A549 treated with CpdA at 1 μM for 4 hours (cell line): Measurements from ENCODE around the gene SLC7A4. TPM values are rescaled to one million over a fixed set of nuclear protein-coding genes. Genes with fewer than 3 reads are reported as not detected.

Source experiments
- total RNA-seq: library from RNA; stranded (reverse); fragments of 200-300 nt; extraction: Qiagen RNA extraction; gene quantifications from 5 replicates; pipeline ENCODE4 v1.2.3, GENCODE V29; 2022; ENCODE audit warnings: low read depth

Gene SLC7A4, protein sequence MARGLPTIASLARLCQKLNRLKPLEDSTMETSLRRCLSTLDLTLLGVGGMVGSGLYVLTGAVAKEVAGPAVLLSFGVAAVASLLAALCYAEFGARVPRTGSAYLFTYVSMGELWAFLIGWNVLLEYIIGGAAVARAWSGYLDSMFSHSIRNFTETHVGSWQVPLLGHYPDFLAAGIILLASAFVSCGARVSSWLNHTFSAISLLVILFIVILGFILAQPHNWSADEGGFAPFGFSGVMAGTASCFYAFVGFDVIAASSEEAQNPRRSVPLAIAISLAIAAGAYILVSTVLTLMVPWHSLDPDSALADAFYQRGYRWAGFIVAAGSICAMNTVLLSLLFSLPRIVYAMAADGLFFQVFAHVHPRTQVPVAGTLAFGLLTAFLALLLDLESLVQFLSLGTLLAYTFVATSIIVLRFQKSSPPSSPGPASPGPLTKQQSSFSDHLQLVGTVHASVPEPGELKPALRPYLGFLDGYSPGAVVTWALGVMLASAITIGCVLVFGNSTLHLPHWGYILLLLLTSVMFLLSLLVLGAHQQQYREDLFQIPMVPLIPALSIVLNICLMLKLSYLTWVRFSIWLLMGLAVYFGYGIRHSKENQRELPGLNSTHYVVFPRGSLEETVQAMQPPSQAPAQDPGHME
- total RNA-seq, result not detected in 5 replicates

GRCh38 chr22:21032037-21032867 is at the start of gene SLC7A4:
Gene SLC7A4, minus strand, starts transcription at chr22:21032561. Its CDS starts 749 bp downstream, at chr22:21031812.

DNA sequence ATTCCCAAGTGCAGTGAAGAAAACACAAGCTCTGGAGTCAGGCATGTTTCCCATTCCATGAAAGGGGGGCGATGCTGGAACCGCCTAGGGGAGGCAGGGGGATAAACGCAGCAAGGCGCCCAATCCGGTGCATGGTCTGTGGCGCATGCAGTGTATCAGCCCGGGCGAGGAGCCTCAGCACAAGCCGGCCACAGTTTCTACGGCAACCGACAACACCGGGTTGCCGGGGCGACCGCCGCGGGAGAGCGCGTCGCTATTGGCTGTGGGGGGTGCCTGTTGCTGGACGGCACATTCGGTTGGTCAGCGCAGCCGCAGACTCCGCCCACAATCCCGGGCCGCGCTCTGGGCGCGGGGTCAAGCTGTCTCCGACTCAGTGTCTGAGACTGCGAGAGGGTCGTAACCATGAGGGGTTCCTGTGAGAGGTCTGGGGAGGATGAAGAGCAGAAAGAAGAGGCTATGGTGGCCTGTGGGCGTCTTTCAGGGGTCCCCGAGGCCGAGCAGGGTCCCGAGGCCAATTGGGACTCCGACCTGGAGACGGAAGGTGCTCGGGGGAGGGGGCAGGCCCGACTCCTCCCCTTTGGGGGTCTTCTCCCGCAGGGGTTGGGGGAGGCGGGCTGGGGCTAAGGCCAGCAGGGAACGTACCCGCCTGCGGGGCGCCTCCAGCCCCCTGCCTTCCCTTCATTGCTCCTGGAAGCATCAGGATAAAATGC is 13.4 kb upstream of the SLC7A4 start, which contains the start of gene LRRC74B:
Gene LRRC74B, plus strand, starts transcription at position 362 of the 710 bp plus-strand sequence. Its CDS starts 41 bp downstream, at position 403.

DNA sequence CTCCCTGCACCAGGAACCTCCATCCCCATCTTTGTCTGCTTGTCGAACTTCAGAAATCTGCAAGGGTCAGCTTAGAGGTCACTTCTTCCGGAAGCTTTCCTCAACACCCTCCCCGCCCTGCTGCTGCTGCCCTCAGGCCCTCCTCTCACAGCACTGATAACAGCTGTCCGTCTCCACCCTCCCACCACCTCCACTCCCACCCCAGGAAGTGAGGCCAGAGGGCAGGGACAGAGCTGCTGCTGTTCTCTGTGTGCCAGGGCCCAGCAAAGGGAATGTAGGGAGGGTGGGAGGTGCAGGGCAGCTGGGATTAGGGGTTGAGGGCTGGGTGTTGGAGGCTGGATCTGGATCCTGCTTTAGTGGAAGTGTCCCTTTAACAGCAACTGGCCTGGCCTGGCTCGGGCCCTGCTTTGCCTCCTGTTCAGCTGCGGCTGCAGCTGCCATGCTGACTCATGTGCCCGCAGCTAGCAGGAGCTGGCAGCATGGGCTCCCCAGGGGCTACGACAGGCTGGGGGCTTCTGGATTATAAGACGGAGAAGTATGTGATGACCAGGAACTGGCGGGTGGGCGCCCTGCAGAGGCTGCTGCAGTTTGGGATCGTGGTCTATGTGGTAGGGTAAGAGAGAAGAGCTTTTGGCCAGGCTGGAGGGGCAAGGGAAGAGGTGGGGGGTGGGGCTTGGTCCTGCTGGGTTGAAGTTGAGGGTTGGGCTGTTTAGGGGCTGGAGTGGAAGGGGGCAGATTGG is 17.5 kb downstream of the SLC7A4 start, which contains the start of gene P2RX6:
Gene P2RX6, plus strand, starts transcription at position 440 of the 740 bp plus-strand sequence. Its CDS starts 10 bp downstream, at position 450.

DNA sequence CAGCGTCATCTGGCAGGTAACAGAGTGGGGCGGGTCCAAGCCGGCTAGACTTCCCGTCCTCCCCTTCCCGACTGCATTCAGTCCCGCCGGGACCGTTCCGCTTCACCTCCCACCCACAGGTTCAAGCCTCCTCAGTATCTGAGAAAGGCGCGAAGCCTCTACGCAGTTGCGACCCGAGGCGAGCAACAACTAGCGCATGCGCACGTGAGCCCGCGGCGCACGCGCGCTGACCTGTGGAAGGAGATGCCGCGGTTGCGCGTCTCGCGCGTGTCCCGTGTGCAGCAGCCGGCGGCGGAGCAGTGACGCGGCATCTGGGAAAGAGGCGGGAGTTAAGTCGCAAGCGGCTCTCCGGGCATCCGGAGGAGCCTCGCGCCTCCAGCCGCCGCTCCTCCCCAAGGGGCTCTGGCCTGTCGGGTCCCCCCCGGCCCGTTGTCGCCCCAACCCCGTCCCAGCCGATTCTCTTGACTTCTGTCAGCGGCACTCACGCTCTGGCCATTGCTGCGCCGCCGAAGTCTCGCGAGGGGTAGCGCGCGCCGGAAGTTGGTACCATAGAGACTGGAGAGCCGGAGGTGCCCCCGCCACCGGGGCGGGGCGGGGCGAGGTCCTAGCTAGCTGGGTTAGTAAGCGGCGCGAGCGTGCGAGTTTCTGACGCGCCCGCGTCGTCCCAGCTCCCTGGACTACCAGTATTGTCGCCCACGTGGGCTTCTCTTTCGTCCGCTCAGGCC is 30.6 kb downstream of the SLC7A4 start, which contains the start of gene THAP7:
Gene THAP7, minus strand, starts transcription at position 518 of the 725 bp plus-strand sequence. Its CDS starts 207 bp downstream, at position 311.

DNA sequence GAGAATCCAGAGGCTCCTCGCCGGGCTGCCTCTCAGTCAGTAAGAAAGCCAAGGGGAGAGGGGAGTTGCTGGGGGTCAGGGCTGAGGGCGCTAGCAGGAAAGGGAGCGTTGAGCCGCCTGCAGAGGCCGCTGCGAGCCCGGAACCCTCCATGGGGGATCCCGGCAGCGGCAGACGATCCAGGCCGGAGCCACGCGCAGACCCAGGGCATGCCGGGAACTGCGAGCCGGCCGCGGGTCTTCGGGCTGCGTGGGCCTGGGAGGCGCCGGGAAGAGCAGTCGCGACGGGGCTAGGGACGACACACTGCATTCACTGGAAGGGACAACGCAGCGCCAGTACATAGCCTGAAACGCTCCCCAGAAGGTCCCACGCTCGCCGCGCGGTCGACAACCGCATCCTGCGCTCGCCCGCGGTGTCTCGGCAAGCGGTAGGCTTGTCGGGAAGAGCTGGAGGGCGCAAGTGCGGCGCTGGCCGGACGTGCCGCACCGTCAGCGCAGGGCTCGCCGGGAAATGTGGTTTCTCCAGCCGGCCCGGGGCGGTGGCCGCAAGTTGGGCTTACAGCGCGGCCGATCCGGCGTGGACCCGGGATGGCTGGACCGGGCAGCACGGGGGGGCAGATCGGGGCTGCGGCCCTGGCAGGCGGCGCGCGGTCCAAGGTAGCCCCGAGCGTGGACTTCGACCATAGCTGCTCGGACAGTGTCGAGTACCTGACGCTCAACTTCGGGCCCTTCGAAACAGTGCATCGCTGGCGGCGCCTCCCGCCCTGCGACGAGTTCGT is 50.4 kb downstream of the SLC7A4 start, which contains the start of gene LZTR1:
Gene LZTR1, plus strand, starts transcription at position 511 of the 776 bp plus-strand sequence. Its CDS starts 75 bp downstream, at position 586.

Other genes starting within 250 kb of the SLC7A4 start
- gene PI4KA, start 173.8 kb downstream of the SLC7A4 start, total RNA-seq, result 19.4 to 24.8 TPM (median 21.1 TPM) in 5 replicates
- 16.1 to 19.4 TPM (median 17.1 TPM) in 5 replicates for gene SNAP29, start 173.6 kb downstream of the SLC7A4 start, total RNA-seq
- 21.4 to 25.8 TPM (median 22.4 TPM) in 5 replicates for gene CRKL, start 115.2 kb downstream of the SLC7A4 start, total RNA-seq
- 2.0 to 4.6 TPM (median 3.5 TPM) in 5 replicates for gene AIFM3, start 65.3 kb downstream of the SLC7A4 start, total RNA-seq
- gene LZTR1, start 50.3 kb downstream of the SLC7A4 start, total RNA-seq, result 14.4 to 20.8 TPM (median 17.0 TPM) in 5 replicates
- 14.9 to 27.8 TPM (median 25.0 TPM) in 5 replicates for gene THAP7, start 30.4 kb downstream of the SLC7A4 start, total RNA-seq
- gene P2RX6, start 17.4 kb downstream of the SLC7A4 start, total RNA-seq, result 0.51 to 1.1 TPM (median 0.56 TPM) in 5 replicates
- gene LRRC74B, start 13.4 kb upstream of the SLC7A4 start, total RNA-seq, result 0.03 TPM in 1 of 5 replicates, not detected in the others